H9 (cell line): ENCODE data around the gene FALEC. TPM values are rescaled to one million over a fixed set of nuclear protein-coding genes. Genes with fewer than 3 reads are reported as not detected.

Source experiments
- DNase-seq: peaks from one replicate; pipeline ENCODE4 v3.0.0-alpha.2; 2017
- H2AFZ ChIP-seq: one replicate; pipeline ENCODE4 v1.6.1; 2013; ENCODE audit warnings: mild to moderate bottlenecking, low read length, control low read depth, moderate library complexity
- H2AK5ac ChIP-seq: 2 replicates; pipeline ENCODE4 v1.6.1; 2013; ENCODE audit warnings: low read length, control low read depth, mixed read lengths; ENCODE audit not compliant: insufficient read length
- H2BK120ac ChIP-seq: one replicate; pipeline ENCODE4 v1.6.1; 2013; ENCODE audit warnings: low read depth, mild to moderate bottlenecking, low read length, control low read depth, inconsistent platforms; ENCODE audit not compliant: poor library complexity, severe bottlenecking
- H2BK12ac ChIP-seq: 2 replicates; pipeline ENCODE4 v1.6.1; 2013; ENCODE audit warnings: low read length, control low read depth, mixed read lengths, low read depth; ENCODE audit not compliant: insufficient read length
- H2BK15ac ChIP-seq: 2 replicates; pipeline ENCODE4 v1.6.1; 2013; ENCODE audit warnings: low read depth, low read length, control low read depth
- H2BK20ac ChIP-seq: one replicate; pipeline ENCODE4 v1.6.1; 2013; ENCODE audit warnings: low read depth, mild to moderate bottlenecking, low read length, control low read depth, inconsistent platforms; ENCODE audit not compliant: poor library complexity, severe bottlenecking
- H2BK5ac ChIP-seq: 2 replicates; pipeline ENCODE4 v1.6.1; 2013; ENCODE audit warnings: low read length, control low read depth, mixed read lengths; ENCODE audit not compliant: insufficient read length
- H3K14ac ChIP-seq: 2 replicates; pipeline ENCODE4 v1.6.1; 2013; ENCODE audit warnings: low read length, control low read depth; ENCODE audit not compliant: insufficient read depth
- H3K18ac ChIP-seq: 2 replicates; pipeline ENCODE4 v1.6.1; 2013; ENCODE audit warnings: low read depth, mild to moderate bottlenecking, mixed read lengths, low read length, control low read depth; ENCODE audit not compliant: insufficient read length
- H3K23ac ChIP-seq: 2 replicates; pipeline ENCODE4 v1.6.1; 2013; ENCODE audit warnings: low read length, control low read depth, mixed read lengths, low read depth; ENCODE audit not compliant: insufficient read length
- H3K23me2 ChIP-seq: 2 replicates; pipeline ENCODE4 v1.6.1; 2013; ENCODE audit warnings: low read depth, mild to moderate bottlenecking, mixed read lengths, low read length, control low read depth; ENCODE audit not compliant: insufficient read length, poor library complexity, severe bottlenecking
- H3K27ac ChIP-seq: 2 replicates; pipeline ENCODE4 v1.5.1; 2013; ENCODE audit warnings: low read length, control low read depth, mixed read lengths, low read depth; ENCODE audit not compliant: insufficient read length
- H3K27me3 ChIP-seq: 2 replicates; pipeline ENCODE4 v1.6.1; 2013; ENCODE audit warnings: low read length, control low read depth, inconsistent platforms; ENCODE audit not compliant: insufficient read depth
- H3K4ac ChIP-seq: 2 replicates; pipeline ENCODE4 v1.6.1; 2013; ENCODE audit warnings: low read depth, mild to moderate bottlenecking, control low read depth, inconsistent platforms, low read length, moderate library complexity
- H3K4me1 ChIP-seq: 2 replicates; pipeline ENCODE4 v1.6.1; 2013; ENCODE audit warnings: low read length, control low read depth, inconsistent platforms; ENCODE audit not compliant: insufficient read depth
- H3K4me2 ChIP-seq: 2 replicates; pipeline ENCODE4 v1.6.1; 2013; ENCODE audit warnings: low read length, control low read depth, mixed read lengths; ENCODE audit not compliant: insufficient read length, insufficient read depth
- H3K56ac ChIP-seq: 2 replicates; pipeline ENCODE4 v1.6.1; 2013; ENCODE audit warnings: low read depth, mild to moderate bottlenecking, mixed read lengths, low read length, control low read depth; ENCODE audit not compliant: insufficient read length
- H3K79me1 ChIP-seq: 2 replicates; pipeline ENCODE4 v1.6.1; 2013; ENCODE audit warnings: low read depth, mild to moderate bottlenecking, moderate library complexity, low read length, control low read depth, inconsistent platforms; ENCODE audit not compliant: insufficient read depth, poor library complexity, severe bottlenecking
- H3K79me2 ChIP-seq: 2 replicates; pipeline ENCODE4 v1.6.1; 2013; ENCODE audit warnings: low read length, control low read depth, inconsistent platforms; ENCODE audit not compliant: insufficient read depth
- H3K9ac ChIP-seq: 2 replicates; pipeline ENCODE4 v1.6.1; 2013; ENCODE audit warnings: low read length, control low read depth, mixed read lengths; ENCODE audit not compliant: insufficient read length; ENCODE audit errors: extremely low read depth
- H3K9me3 ChIP-seq: one replicate; pipeline ENCODE4 v1.6.1; 2013; ENCODE audit warnings: low read depth, low read length, inconsistent platforms; ENCODE audit not compliant: control insufficient read depth
- H3T11ph ChIP-seq: one replicate; pipeline ENCODE4 v1.6.1; 2013; ENCODE audit warnings: mild to moderate bottlenecking, low read length, control low read depth, inconsistent platforms
- H4K20me1 ChIP-seq: one replicate; pipeline ENCODE4 v1.6.1; 2013; ENCODE audit not compliant: control insufficient read depth, insufficient read length, insufficient read depth
- H4K5ac ChIP-seq: 2 replicates; pipeline ENCODE4 v1.6.1; 2013; ENCODE audit warnings: low read depth, mild to moderate bottlenecking, mixed read lengths, low read length, control low read depth; ENCODE audit not compliant: insufficient read length
- H4K8ac ChIP-seq: replicated peaks from 2 replicates; pipeline ENCODE4 v1.6.1; 2013; ENCODE audit warnings: low read length, control low read depth, mixed read lengths, low read depth; ENCODE audit not compliant: insufficient read length
- H4K91ac ChIP-seq: 2 replicates; pipeline ENCODE4 v1.6.1; 2013; ENCODE audit warnings: low read depth, mild to moderate bottlenecking, moderate library complexity, mixed read lengths, low read length, control low read depth; ENCODE audit not compliant: insufficient read length
- H3K27ac Mint-ChIP-seq, 3 experiments: 2 replicates in 2 of 3; 3 replicates in 1 of 3; pipeline ENCODE4 v1.8.0; 2020 to 2021; ENCODE audit warnings: mixed read lengths in 3 of 3, mild to moderate bottlenecking in 1 of 3, moderate library complexity in 1 of 3
- H3K27me3 Mint-ChIP-seq: 2 replicates; pipeline ENCODE4 v1.8.0; 2021; ENCODE audit warnings: low read depth, mild to moderate bottlenecking, moderate library complexity, mixed read lengths
- H3K36me3 Mint-ChIP-seq, 3 experiments: 2 replicates in 2 of 3; 3 replicates in 1 of 3; pipeline ENCODE4 v1.8.0; 2020 to 2021; ENCODE audit warnings: low read depth in 3 of 3, mixed read lengths in 3 of 3; ENCODE audit not compliant: insufficient read depth in 1 of 3
- H3K4me1 Mint-ChIP-seq, 2 experiments: 2 replicates each; pipeline ENCODE4 v1.8.0; 2020; ENCODE audit warnings: mixed read lengths in 2 of 2
- H3K4me3 Mint-ChIP-seq, 2 experiments: 2 replicates in 1 of 2; 3 replicates in 1 of 2; pipeline ENCODE4 v1.8.0; 2020 to 2021; ENCODE audit warnings: mild to moderate bottlenecking in 2 of 2, mixed read lengths in 2 of 2, moderate library complexity in 1 of 2
- H3K9me3 Mint-ChIP-seq, 2 experiments: 2 replicates in 1 of 2; 3 replicates in 1 of 2; pipeline ENCODE4 v1.8.0; 2020; ENCODE audit warnings: mild to moderate bottlenecking in 2 of 2, mixed read lengths in 2 of 2, moderate library complexity in 1 of 2
- CTCF ChIP-seq: fragments of 200-600 bp; sonication (generic); conservative IDR thresholded peaks from 3 replicates; pipeline ENCODE4 v1.8.0; 2021; ENCODE audit warnings: antibody characterized with exemption, mild to moderate bottlenecking
- WGBS: extraction: QIAGEN DNeasy Blood & Tissue Kit; methylation state at CpG from one replicate; pipeline ENCODE4 v1.1.7; 2013; ENCODE audit warnings: missing lambda C conversion rate, low lambda C conversion rate, mixed read lengths; ENCODE audit not compliant: insufficient read length; ENCODE audit errors: extremely low coverage; 5-methylcytosine and 5-hydroxymethylcytosine counted together
- total RNA-seq: library from RNA; stranded (reverse); gene quantifications from 2 replicates; pipeline ENCODE4 v1.2.1, GENCODE V29; 2021

Gene FALEC
- total RNA-seq, 1 experiment from 2014 or later = not detected

- no peak overlapping the region for H4K91ac ChIP-seq
- no peaks in the 10 kb centered on the region for H4K20me1 ChIP-seq
- peaks cover 9% of the 10 kb centered on the region for H3K23me2 ChIP-seq
- no CpG with 5 or more reads among the region's 23 CpGs for WGBS
- no peak overlapping the region for H2BK5ac ChIP-seq
- no peak overlapping the region for H3K18ac ChIP-seq
- no peak overlapping the region for H2BK120ac ChIP-seq
- H3K9me3 Mint-ChIP-seq = no peaks in the 10 kb centered on the region
- peaks cover 3 to 5% (median 5%) of the 10 kb centered on the region in 3 experiments; a peak in 6 of 7 replicates for H3K36me3 Mint-ChIP-seq
- H3K4me2 ChIP-seq = no peak overlapping the region
- H3K23ac ChIP-seq = no peak overlapping the region
- H3K79me1 ChIP-seq = no peaks in the 10 kb centered on the region
- H2BK15ac ChIP-seq = no peak overlapping the region
- H3K27me3 Mint-ChIP-seq = peaks cover 24% of the 10 kb centered on the region
- no peak overlapping the region for H2BK12ac ChIP-seq
- H2AFZ ChIP-seq = no peak overlapping the region
- peak; percentile 20 for DNase-seq
- no peak overlapping the region for H3K27ac ChIP-seq
- no peak overlapping the region for H2BK20ac ChIP-seq
- no peak overlapping the region for H4K5ac ChIP-seq
- H3K4me1 Mint-ChIP-seq = peaks cover 16 to 42% of the 10 kb centered on the region in 2 experiments
- H4K8ac ChIP-seq = no peak overlapping the region
- H3K4me3 Mint-ChIP-seq = no peak overlapping the region
- H3T11ph ChIP-seq = no peak overlapping the region
- H3K9ac ChIP-seq = no peak overlapping the region
- no peaks in the 10 kb centered on the region for H3K9me3 ChIP-seq
- H3K56ac ChIP-seq = no peak overlapping the region
- H3K79me2 ChIP-seq = no peaks in the 10 kb centered on the region
- no peak overlapping the region for H3K4ac ChIP-seq
- no peak overlapping the region; the same call in 1 of the 2 replicates for H3K14ac ChIP-seq
- no peak overlapping the region for H2AK5ac ChIP-seq
- peaks cover under 1% of the 10 kb centered on the region; the same call in 1 of the 2 replicates for H3K27me3 ChIP-seq
- no peak for TF ChIP-seq CTCF
- peak overlapping the region in 2 of 3 experiments; percentile 48 to 53; a peak in 2 of 7 replicates for H3K27ac Mint-ChIP-seq
- H3K4me1 ChIP-seq = peaks cover 3% of the 10 kb centered on the region; the same call in 1 of the 2 replicates
Observed at GRCh38 chr1:150553392-150554085, 38.0 kb downstream of the FALEC start.
